ENCODE results near the gene OBSL1.

OBSL1 gene

GRCh38 chr2:219519526-219519916 lies 51.8 kb downstream of the OBSL1 start:
- DNase-seq (ENCODE audit: extremely low spot score), result no peak
- TF ChIP-seq, protein P1, sequence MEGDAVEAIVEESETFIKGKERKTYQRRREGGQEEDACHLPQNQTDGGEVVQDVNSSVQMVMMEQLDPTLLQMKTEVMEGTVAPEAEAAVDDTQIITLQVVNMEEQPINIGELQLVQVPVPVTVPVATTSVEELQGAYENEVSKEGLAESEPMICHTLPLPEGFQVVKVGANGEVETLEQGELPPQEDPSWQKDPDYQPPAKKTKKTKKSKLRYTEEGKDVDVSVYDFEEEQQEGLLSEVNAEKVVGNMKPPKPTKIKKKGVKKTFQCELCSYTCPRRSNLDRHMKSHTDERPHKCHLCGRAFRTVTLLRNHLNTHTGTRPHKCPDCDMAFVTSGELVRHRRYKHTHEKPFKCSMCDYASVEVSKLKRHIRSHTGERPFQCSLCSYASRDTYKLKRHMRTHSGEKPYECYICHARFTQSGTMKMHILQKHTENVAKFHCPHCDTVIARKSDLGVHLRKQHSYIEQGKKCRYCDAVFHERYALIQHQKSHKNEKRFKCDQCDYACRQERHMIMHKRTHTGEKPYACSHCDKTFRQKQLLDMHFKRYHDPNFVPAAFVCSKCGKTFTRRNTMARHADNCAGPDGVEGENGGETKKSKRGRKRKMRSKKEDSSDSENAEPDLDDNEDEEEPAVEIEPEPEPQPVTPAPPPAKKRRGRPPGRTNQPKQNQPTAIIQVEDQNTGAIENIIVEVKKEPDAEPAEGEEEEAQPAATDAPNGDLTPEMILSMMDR (IDR thresholded peaks at IDR 0.05; ENCODE audit: control extremely low read depth, extremely low read depth, low read depth, missing control alignments), result no peak
- POLR2A ChIA-PET, result no interaction called here
- CTCF ChIA-PET, result interaction anchor here (1.2 to 7.2 kb wide), 6 partner anchors 10 to 47 kb away, joined by 3 to 80 read pairs (median 5); a partner anchor contains a TSS

- no peak for DNase-seq (ENCODE audit: extremely low spot score)
- POLR2A ChIA-PET, result interaction anchor here (1.5 kb wide), 1 partner anchor 20 kb away, joined by 5 read pairs; the partner anchor contains the start of gene GMPPA
- TF ChIP-seq, protein P1 (IDR thresholded peaks at IDR 0.05; ENCODE audit: control extremely low read depth, extremely low read depth, low read depth, missing control alignments), result no peak
- CTCF ChIA-PET, result interaction anchor here (0.6 to 7.2 kb wide), 8 partner anchors 9 to 115 kb away, joined by 3 to 80 read pairs (median 3); partner anchors contain the start of gene GMPPA
These were observed 53.2 kb downstream of the OBSL1 start for GRCh38 chr2:219517954-219518778.

DNA sequence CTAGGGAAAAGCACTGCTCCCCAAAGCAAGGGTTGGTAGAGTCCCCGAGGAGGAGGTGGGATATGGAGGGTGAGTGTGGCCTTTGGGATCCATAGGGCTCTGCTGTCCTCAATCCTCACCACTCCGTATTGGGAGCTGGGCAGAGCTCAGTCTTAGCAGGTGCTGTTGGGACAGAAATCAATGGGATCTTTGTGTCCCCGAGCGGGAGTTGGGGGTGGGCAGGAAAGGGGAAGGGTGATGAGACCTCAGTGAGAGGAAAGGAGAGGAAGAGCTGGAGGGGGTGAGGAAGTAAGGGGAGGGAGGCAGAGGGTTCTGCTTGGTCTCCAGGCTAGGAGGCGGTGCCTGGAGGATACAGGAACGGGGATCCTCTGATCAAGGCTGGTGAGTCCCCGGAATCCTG lies 54.5 kb downstream of the OBSL1 start:
- CTCF ChIA-PET, result interaction anchor here (1.0 to 7.2 kb wide), 6 partner anchors 9 to 114 kb away, joined by 3 to 80 read pairs (median 3); no protein-coding TSS in a partner anchor
- POLR2A ChIA-PET, result interaction anchor here (1.5 kb wide), 1 partner anchor 19 kb away, joined by 5 read pairs; the partner anchor contains the start of gene GMPPA
- TF ChIP-seq, protein P1 (IDR thresholded peaks at IDR 0.05; ENCODE audit: control extremely low read depth, extremely low read depth, low read depth, missing control alignments), result no peak

GRCh38 chr2:219515874-219516629 lies 55.3 kb downstream of the OBSL1 start:
- DNase-seq (ENCODE audit: extremely low spot score), result no peak
- CTCF ChIA-PET, result interaction anchor here (1.0 to 7.2 kb wide), 7 partner anchors 8 to 56 kb away, joined by 3 to 80 read pairs (median 3); partner anchors contain the start of gene GMPPA
- TF ChIP-seq, protein P1 (IDR thresholded peaks at IDR 0.05; ENCODE audit: control extremely low read depth, extremely low read depth, low read depth, missing control alignments), result no peak
- POLR2A ChIA-PET, result no interaction called here

More for the DNA sequence above, 54.5 kb downstream of the OBSL1 start:
- no peak for DNase-seq (ENCODE audit: extremely low spot score)

- TF ChIP-seq, protein P1 (IDR thresholded peaks at IDR 0.05; ENCODE audit: control extremely low read depth, extremely low read depth, low read depth, missing control alignments), result no peak
- DNase-seq (ENCODE audit: extremely low spot score), result no peak
- ChIA-PET POLR2A (no interaction called here), CTCF (interaction anchor here (1.4 to 7.2 kb wide), 3 partner anchors 14 to 55 kb away, joined by 3 to 80 read pairs (median 5); no protein-coding TSS in a partner anchor)
These were observed 56.5 kb downstream of the OBSL1 start for GRCh38 chr2:219514836-219515235.

DNA sequence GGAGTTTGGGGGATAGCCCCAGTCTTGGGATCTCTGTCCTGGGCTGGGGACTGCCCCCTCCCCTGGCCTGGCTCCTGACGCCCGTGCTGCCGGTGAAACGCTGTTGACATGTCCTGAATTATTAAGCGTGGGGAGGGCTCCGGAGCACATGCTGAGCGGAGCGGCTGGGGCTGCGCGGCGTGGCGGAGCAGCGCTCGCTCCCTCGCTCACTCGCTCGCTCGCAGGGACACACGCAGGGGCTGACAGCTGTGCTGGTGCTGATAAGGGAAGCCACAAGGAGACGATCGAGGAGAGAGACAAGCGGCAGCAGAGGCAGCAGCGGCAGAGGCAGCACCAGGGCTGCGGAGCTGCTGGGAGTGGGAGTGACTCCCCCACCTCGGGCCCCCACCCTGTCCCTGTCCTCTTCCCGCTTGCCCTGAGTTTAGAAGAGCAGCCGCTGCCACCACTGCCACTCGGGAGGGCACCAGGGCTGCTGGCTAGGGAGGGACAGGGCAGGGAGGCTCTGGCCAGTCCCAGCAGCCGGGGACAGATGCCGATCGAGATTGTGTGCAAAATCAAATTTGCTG lies 57.1 kb downstream of the OBSL1 start, which contains the start of gene ASIC4:
ASIC4 (plus strand) TSS at position 287 of the 566 bp plus-strand sequence; CDS start at position 530, 243 bp downstream.
- POLR2A ChIA-PET, result no interaction called here
- CTCF ChIA-PET, result interaction anchor here (1.4 to 3.6 kb wide), 3 partner anchors 14 to 55 kb away, joined by 3 to 22 read pairs (median 5); no protein-coding TSS in a partner anchor
- TF ChIP-seq, protein P1 (IDR thresholded peaks at IDR 0.05; ENCODE audit: control extremely low read depth, extremely low read depth, low read depth, missing control alignments), result no peak

More for the DNA sequence above, 57.1 kb downstream of the OBSL1 start, which contains the start of gene ASIC4:
- no peak for DNase-seq (ENCODE audit: extremely low spot score)

All from GM10248 (cell line).